ENCODE data around the gene RNU7-1. TPM values are rescaled to one million over a fixed set of nuclear protein-coding genes. Genes with fewer than 3 reads are reported as not detected.

RNU7-1 gene
- total and polyA plus RNA-seq, 2 of the 4 experiments (the other 2 are of a cell fraction) = not detected

- Histone ChIP-seq H2BK20ac (ENCODE audit: low read depth, low read length) (no peak overlapping the region), H3K9me3 (ENCODE audit: control insufficient read depth, insufficient read depth, low read length) (no peaks in the 10 kb centered on the region), H3K79me1 (ENCODE audit: low read depth in 1 of 2, low read length in 2 of 2) (peaks cover 12 to 68% of the 10 kb centered on the region in 2 experiments; a peak in 3 of 4 replicates), H3K4me1 (ENCODE audit: control insufficient read depth, insufficient read depth, low read length) (peaks cover 9% of the 10 kb centered on the region), H3K18ac (ENCODE audit: low read depth, low read length) (no peak overlapping the region), H2AK9ac (replicated peaks; ENCODE audit: low read depth, low read length, poor library complexity) (peak overlapping the region; percentile 58), H2AK5ac (ENCODE audit: low read depth, low read length) (no peak overlapping the region), H3K9ac (ENCODE audit: low read depth, low read length) (no peak overlapping the region), H2BK5ac (ENCODE audit: low read depth, low read length, poor library complexity, severe bottlenecking) (no peak overlapping the region), H3K27ac (ENCODE audit: insufficient read depth, low read length) (no peak overlapping the region), H4K8ac (ENCODE audit: low read depth in 2 of 2, low read length in 2 of 2) (no peak overlapping the region), H4K5ac (ENCODE audit: low read depth, low read length) (no peak overlapping the region), H3K36me3 (ENCODE audit: control insufficient read depth, insufficient read depth, low read length) (peaks cover 51% of the 10 kb centered on the region), H3K56ac (ENCODE audit: extremely low read depth, insufficient read depth, low read length) (no peak overlapping the region), H3K14ac (replicated peaks; ENCODE audit: low read depth, low read length) (no peak overlapping the region), H2AFZ (replicated peaks; ENCODE audit: low read length, poor library complexity) (no peak overlapping the region), H4K91ac (ENCODE audit: insufficient read depth, low read depth, low read length) (no peak overlapping the region), H3K9me1 (ENCODE audit: insufficient read depth, low read length) (peaks cover 9% of the 10 kb centered on the region), H2BK120ac (ENCODE audit: low read depth, low read length) (no peak overlapping the region), H3K27me3 (ENCODE audit: control insufficient read depth, insufficient read depth, low read length) (no peaks in the 10 kb centered on the region), H3K4me2 (ENCODE audit: low read depth, low read length) (no peak overlapping the region), H4K20me1 (ENCODE audit: insufficient read depth, low read length) (peaks cover 43% of the 10 kb centered on the region), H3K4me3 (ENCODE audit: insufficient read depth, low read depth, low read length) (no peak overlapping the region), H3K23ac (ENCODE audit: low read depth, low read length) (no peak overlapping the region), H2BK15ac (ENCODE audit: low read depth, low read length) (no peak overlapping the region), H3K4ac (ENCODE audit: low read depth, low read length) (no peak overlapping the region)
- WGBS, 2 experiments (ENCODE audit: extremely low coverage in 2 of 2, insufficient read length in 1 of 2) = 100% methylated on average over 1 of the region's 14 CpGs; no CpG with 5 or more reads in 1 of the 2 experiments
- POLR2A ChIA-PET (ENCODE audit: unreplicated experiment) = no interaction called here
- dilution Hi-C loops (cut with HindIII; ENCODE audit: low sequenced_read_pairs, unreplicated experiment) = no loop called here
- intact Hi-C loops (cut with micrococcal nuclease) = no loop called here
- DNase-seq = no peak
- CTCF ChIA-PET = no interaction called here
- TF ChIP-seq, protein P1, sequence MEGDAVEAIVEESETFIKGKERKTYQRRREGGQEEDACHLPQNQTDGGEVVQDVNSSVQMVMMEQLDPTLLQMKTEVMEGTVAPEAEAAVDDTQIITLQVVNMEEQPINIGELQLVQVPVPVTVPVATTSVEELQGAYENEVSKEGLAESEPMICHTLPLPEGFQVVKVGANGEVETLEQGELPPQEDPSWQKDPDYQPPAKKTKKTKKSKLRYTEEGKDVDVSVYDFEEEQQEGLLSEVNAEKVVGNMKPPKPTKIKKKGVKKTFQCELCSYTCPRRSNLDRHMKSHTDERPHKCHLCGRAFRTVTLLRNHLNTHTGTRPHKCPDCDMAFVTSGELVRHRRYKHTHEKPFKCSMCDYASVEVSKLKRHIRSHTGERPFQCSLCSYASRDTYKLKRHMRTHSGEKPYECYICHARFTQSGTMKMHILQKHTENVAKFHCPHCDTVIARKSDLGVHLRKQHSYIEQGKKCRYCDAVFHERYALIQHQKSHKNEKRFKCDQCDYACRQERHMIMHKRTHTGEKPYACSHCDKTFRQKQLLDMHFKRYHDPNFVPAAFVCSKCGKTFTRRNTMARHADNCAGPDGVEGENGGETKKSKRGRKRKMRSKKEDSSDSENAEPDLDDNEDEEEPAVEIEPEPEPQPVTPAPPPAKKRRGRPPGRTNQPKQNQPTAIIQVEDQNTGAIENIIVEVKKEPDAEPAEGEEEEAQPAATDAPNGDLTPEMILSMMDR (conservative IDR thresholded peaks at IDR 0.05; ENCODE audit: low read depth, low read length) = no peak
- no peak for TF ChIP-seq BHLHE40 (IDR thresholded peaks at IDR 0.05; ENCODE audit: low read depth, low read length)
- no peak for TF ChIP-seq RFX5 (IDR thresholded peaks at IDR 0.05; ENCODE audit: low read depth, low read length)
- no peak for TF ChIP-seq MAFK (IDR thresholded peaks at IDR 0.05; ENCODE audit: low read depth, low read length)
- no peak for TF ChIP-seq FOS (IDR thresholded peaks at IDR 0.05; ENCODE audit: low read depth, low read length)
- no peak for TF ChIP-seq POLR2A (IDR thresholded peaks at IDR 0.05; ENCODE audit: low read depth, low read length)
- TF ChIP-seq CEBPB (IDR thresholded peaks at IDR 0.05; ENCODE audit: low read depth, low read length) = no peak
- no peak for TF ChIP-seq CHD1 (IDR thresholded peaks at IDR 0.05; ENCODE audit: low read depth, low read length)
- TF ChIP-seq SMC3 (IDR thresholded peaks at IDR 0.05; ENCODE audit: low read depth, low read length) = no peak
- no peak for TF ChIP-seq NFE2L2 (IDR thresholded peaks at IDR 0.05; ENCODE audit: low read depth, low read length)
- TF ChIP-seq RCOR1 (IDR thresholded peaks at IDR 0.05; ENCODE audit: insufficient replicate concordance, low read length) = no peak
- TF ChIP-seq, protein P2, sequence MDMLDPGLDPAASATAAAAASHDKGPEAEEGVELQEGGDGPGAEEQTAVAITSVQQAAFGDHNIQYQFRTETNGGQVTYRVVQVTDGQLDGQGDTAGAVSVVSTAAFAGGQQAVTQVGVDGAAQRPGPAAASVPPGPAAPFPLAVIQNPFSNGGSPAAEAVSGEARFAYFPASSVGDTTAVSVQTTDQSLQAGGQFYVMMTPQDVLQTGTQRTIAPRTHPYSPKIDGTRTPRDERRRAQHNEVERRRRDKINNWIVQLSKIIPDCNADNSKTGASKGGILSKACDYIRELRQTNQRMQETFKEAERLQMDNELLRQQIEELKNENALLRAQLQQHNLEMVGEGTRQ (IDR thresholded peaks at IDR 0.05; ENCODE audit: low read depth, low read length) = no peak
- TF ChIP-seq MXI1 (IDR thresholded peaks at IDR 0.05; ENCODE audit: borderline replicate concordance, low read depth, low read length) = no peak
- TF ChIP-seq, protein P3, sequence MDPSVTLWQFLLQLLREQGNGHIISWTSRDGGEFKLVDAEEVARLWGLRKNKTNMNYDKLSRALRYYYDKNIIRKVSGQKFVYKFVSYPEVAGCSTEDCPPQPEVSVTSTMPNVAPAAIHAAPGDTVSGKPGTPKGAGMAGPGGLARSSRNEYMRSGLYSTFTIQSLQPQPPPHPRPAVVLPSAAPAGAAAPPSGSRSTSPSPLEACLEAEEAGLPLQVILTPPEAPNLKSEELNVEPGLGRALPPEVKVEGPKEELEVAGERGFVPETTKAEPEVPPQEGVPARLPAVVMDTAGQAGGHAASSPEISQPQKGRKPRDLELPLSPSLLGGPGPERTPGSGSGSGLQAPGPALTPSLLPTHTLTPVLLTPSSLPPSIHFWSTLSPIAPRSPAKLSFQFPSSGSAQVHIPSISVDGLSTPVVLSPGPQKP (IDR thresholded peaks at IDR 0.05; ENCODE audit: borderline replicate concordance, low read depth, low read length) = no peak
- no peak for TF ChIP-seq RAD21 (IDR thresholded peaks at IDR 0.05; ENCODE audit: low read length)
- ATAC-seq (ENCODE audit: low read depth) = no peak
- BruUV-seq (replicated peaks) = no TSS peak
- in situ Hi-C loops (cut with MboI; ENCODE audit: low sequenced_read_pairs) = no loop called here
Observed at GRCh38 chr12:6935371-6936193, 8.0 kb upstream of the RNU7-1 start.

Data from IMR-90 (cell line).